GM18507 (cell line): Measurements from ENCODE around the gene SKIL.
A peak's percentile ranks its signal among the peaks of the same experiment; 100 is the strongest.
"Not testable (repeated sequence)": the region's sequence is repeated elsewhere in the genome, so short reads cannot be mapped to it uniquely, and the experiment has no call there.

Source experiments
- DNase-seq: peaks from one replicate; pipeline ENCODE4 v3.0.0; 2011; ENCODE audit warnings: low read depth; ENCODE audit not compliant: insufficient read length; ENCODE audit errors: extremely low spot score
- FAIRE-seq: peaks from 2 replicates; lab custom pipeline; 2011; peaks lifted over from hg19 to GRCh38; lab: Jason Lieb, UNC

The SKIL gene, protein sequence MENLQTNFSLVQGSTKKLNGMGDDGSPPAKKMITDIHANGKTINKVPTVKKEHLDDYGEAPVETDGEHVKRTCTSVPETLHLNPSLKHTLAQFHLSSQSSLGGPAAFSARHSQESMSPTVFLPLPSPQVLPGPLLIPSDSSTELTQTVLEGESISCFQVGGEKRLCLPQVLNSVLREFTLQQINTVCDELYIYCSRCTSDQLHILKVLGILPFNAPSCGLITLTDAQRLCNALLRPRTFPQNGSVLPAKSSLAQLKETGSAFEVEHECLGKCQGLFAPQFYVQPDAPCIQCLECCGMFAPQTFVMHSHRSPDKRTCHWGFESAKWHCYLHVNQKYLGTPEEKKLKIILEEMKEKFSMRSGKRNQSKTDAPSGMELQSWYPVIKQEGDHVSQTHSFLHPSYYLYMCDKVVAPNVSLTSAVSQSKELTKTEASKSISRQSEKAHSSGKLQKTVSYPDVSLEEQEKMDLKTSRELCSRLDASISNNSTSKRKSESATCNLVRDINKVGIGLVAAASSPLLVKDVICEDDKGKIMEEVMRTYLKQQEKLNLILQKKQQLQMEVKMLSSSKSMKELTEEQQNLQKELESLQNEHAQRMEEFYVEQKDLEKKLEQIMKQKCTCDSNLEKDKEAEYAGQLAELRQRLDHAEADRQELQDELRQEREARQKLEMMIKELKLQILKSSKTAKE

DNA sequence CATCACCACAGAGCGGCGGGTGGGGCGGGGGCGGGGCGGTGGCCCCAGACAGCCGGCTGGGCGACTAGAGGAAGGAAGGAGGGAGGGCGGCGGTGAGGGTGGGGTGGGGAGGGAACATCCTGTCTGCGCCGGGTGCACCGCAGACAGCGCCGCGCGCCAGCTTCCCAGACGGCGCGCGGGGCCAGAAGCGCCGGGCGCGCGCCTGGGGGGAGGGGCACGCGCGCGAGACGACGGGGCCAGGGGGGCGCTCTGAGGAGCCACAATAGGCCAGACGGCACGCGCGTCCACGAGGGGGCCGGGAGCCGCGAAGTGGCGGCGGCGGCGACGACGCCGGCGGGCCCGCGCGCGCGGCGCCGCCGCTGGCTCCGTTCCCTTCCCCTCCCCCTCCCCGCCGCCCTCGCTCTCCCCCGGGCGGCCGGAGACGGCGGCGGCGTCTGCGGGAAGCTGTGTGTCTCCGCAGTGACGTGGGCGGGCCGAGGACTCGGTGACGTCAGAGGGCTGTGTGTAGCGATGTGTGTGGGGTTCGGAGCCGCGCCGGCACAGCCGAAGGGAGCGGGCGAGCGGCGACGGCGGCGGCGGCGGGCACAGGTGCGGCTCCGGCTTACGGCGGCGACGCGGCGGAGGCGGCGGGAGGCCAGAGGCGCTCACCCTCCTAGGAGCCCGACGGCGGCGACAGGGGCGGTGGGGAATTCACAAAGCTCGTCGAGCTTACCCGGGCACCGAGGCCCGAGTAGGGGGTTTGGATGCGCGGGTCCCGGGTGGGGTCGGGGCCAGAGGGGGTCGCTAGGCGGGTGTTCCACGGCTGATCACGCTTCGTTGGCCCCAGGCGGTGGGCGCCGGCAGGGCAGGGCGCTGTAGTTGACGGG lies at the start of gene SKIL:
Gene SKIL (plus strand): TSS at position 540 of the 866 bp plus-strand sequence. CDS start 2,617 bp downstream, outside the sequence.
- peak; percentile 73 for FAIRE-seq
- peak; percentile 73 for DNase-seq

DNA sequence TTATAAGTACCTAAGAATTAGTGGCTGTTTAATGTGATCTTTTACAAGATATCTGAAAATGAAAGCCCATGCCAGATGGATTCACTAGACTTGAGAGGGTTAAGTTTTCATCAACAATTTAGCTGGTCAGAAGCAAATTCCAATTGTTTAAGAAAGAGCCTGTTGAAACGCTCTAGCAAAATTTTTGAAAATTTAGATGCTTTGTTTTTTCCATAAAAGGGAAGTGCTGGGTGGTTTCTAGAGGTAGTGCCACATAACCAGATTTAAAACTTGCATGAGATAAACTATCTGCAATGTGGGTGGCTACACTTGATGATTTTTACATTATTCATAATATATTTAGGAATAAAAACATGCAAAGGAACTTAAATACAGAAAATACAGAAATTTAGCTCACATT lies 48.5 kb upstream of the SKIL start:
- FAIRE-seq (no peak), DNase-seq (no peak)

- FAIRE-seq (no peak), DNase-seq (no peak)
Measured at GRCh38 chr3:170317954-170318353, 39.6 kb upstream of the SKIL start.

- FAIRE-seq (no peak), DNase-seq (no peak)
Measured at GRCh38 chr3:170320461-170321121, 36.9 kb upstream of the SKIL start.

DNA sequence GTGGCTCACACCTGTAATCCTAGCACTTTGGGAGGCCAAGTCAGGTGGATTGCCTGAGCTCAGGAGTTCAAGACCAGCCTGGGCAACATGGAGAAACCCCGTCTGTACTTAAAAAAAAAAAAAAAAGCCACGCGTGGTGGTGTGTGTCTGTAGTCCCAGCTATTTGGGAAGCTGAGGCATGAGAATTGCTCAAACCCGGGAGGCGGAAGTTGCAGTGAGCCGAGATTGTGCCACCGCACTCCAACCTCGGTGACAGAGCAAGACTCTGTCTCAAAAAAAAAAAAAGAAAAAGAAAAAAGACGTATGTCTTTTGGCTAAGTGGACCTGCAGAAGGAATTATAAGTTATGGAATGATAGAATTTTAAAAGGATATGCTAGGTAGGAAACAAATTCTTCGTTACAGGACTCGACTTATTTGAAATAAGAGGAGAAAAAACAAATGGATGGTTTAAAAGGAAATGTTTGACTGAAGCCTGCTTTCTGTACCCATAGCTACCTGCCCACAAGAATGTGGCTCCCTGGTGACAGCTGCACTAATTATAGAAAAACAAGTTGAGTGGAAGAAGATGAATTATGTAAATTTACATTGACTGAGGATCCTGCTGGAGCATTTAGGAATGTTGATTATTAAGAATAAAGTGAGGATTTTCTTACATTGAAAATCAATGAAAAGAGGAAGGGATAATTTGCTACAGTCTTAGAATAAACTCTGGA lies 36.0 kb upstream of the SKIL start:
- FAIRE-seq (no peak), DNase-seq (no peak)

GRCh38 chr3:170322566-170323269 lies 34.8 kb upstream of the SKIL start:
- FAIRE-seq, result no peak
- DNase-seq, result no peak

DNA sequence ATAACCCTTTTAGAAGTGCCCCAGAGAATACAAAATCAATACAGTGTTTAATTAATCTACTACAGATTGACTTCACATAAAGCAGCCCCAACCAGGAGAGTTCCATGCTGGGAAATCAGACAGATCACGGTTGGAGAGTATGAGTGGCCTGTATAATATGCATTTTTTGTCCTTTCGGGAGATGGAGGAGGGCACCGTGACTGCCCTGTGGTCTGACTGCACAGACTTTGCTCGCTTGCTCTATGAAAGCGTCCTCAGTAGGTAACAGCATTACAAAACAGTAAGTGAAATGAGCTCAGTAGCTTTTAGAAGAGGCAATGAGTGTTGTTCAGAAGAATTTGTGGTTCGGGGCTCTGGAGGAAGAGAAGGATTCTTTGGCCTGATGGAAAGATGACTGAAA lies 34.2 kb upstream of the SKIL start:
- no peak for FAIRE-seq
- no peak for DNase-seq

DNA sequence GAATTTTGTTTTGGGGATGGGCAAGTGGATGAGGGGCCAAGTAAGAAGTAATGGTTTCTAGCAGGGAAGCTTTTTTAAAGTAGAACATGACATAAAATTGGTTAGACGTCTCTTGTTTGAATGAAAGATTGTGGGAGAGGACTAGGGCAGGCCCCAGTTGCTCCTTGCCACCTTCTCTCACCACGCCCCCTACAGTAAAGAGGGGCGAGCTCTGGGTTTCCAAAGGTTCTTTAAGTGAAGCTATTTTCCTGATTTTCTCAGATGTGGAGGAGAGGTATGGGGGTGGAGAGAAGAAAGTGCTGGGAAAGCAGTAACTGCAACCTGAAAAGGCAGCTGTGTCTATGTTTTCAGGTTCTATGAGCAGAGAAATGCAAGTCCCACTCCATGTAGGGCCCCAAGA lies 32.6 kb upstream of the SKIL start:
- no peak for FAIRE-seq
- no peak for DNase-seq

GRCh38 chr3:170327040-170327808 lies 30.3 kb upstream of the SKIL start:
- no peak for DNase-seq
- no peak for FAIRE-seq

- FAIRE-seq, DNase-seq: not testable (repeated sequence)
Measured at GRCh38 chr3:170327868-170328548, 29.5 kb upstream of the SKIL start.

DNA sequence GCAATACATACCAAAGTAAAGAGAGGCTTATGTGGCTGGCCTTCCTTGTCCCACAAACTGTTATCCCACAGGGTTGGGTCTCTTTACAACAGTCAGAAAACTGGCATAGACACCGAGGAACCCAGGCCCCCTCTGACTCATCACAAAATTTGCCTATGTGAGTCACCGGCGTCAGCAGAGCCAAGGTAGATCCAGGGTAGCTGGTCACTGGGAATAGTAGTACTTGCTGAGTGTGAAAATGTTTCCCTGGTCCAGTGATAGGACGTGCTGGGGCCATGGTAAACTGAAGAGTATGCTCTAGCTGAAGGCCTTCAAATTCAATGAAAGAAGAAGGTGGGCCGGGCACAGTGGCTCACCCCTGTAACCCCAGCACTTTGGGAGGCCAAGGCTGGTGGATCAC lies 27.1 kb upstream of the SKIL start:
- FAIRE-seq (no peak), DNase-seq (no peak)

GRCh38 chr3:170331143-170331542 lies 26.4 kb upstream of the SKIL start:
- DNase-seq (no peak), FAIRE-seq (no peak)

GRCh38 chr3:170337420-170337819 lies 20.1 kb upstream of the SKIL start:
- FAIRE-seq (no peak), DNase-seq (no peak)

- FAIRE-seq, result no peak
- DNase-seq, result no peak
Measured at GRCh38 chr3:170338690-170339340, 18.7 kb upstream of the SKIL start.

DNA sequence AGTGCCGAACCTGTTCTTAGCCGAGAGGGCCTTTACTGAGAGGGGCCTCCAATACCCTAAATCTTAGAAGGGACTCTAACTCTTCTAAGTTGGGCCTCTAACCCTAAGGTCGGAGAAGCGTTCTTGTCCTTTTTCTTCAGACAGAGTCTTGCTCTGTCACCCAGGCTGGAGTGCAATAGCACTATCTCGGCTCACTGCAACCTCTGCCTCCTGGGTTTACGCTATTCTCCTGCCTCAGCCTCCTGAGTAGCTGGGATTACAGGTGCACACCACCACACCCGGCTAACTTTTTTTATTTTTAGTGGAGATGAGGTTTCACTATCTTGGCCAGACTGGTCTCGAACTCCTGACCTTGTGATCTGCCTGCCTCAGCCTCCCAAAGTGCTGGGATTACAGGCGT lies 15.2 kb upstream of the SKIL start:
- DNase-seq, FAIRE-seq: not testable (repeated sequence)

- FAIRE-seq, DNase-seq: not testable (repeated sequence)
Measured at GRCh38 chr3:170343859-170344258, 13.7 kb upstream of the SKIL start.

GRCh38 chr3:170344971-170345370 lies 12.5 kb upstream of the SKIL start:
- FAIRE-seq (no peak), DNase-seq (no peak)
